Measurements from ENCODE around the gene MOB4. TPM values are rescaled to one million over a fixed set of nuclear protein-coding genes. Genes with fewer than 3 reads are reported as not detected.

Gene MOB4
- polyA plus RNA-seq, result 60.5 and 81.5 TPM in 2 replicates
- 93.0 and 105 TPM in 2 replicates for polyA minus RNA-seq

GRCh38 chr2:197515739-197516392 is at the start of gene MOB4:
Gene MOB4 (plus strand): TSS chr2:197516066. CDS start chr2:197516087, 21 bp downstream.
- Histone ChIP-seq H3K4me2 (ENCODE audit: low read length) (peak within 1 kb of the TSS; percentile 95), H3K79me2 (replicated peaks; ENCODE audit: insufficient read depth, low read length) (peaks cover 46% of the 10 kb centered on the region), H4K20me1 (ENCODE audit: insufficient read depth) (no peaks in the 10 kb centered on the region), H2AFZ (ENCODE audit: low read depth, low read length) (peak within 1 kb of the TSS; percentile 93), H3K4me3 (ENCODE audit: low read length) (peak within 1 kb of the TSS; percentile 99), H3K9me3 (ENCODE audit: low read length) (no peaks in the 10 kb centered on the region), H3K27ac (ENCODE audit: low read length) (peak within 1 kb of the TSS; percentile 92), H3F3A (ENCODE audit: insufficient read depth, low read length, poor library complexity, severe bottlenecking) (peaks cover 3% of the 10 kb centered on the region), H3K9ac (ENCODE audit: low read length) (peak within 1 kb of the TSS; percentile 98), H3K27me3 (ENCODE audit: insufficient read depth, low read depth, low read length) (no peaks in the 10 kb centered on the region), H3K9me2 (ENCODE audit: insufficient read depth, low read length) (no peaks in the 10 kb centered on the region), H3K36me3 (ENCODE audit: insufficient read depth, low read length) (no peaks in the 10 kb centered on the region)
- TF ChIP-seq MXI1 (conservative IDR thresholded peaks at IDR 0.05; ENCODE audit: poor library complexity, severe bottlenecking), result peak; percentile 93
- peak; percentile 99 for TF ChIP-seq EP300 (conservative IDR thresholded peaks at IDR 0.05; ENCODE audit: poor library complexity, severe bottlenecking)
- peak; percentile 87 for TF ChIP-seq TAF1 (IDR thresholded peaks at IDR 0.05; ENCODE audit: low read depth)
- TF ChIP-seq EZH2 (IDR thresholded peaks at IDR 0.05; ENCODE audit: borderline replicate concordance, insufficient read depth, low read length, poor library complexity, severe bottlenecking), result no peak
- peak; percentile 96 for TF ChIP-seq POLR2AphosphoS5 (IDR thresholded peaks at IDR 0.05)
- peak; percentile 28 for TF ChIP-seq CTCF (IDR thresholded peaks at IDR 0.05; ENCODE audit: poor library complexity, severe bottlenecking)
- TF ChIP-seq REST (IDR thresholded peaks at IDR 0.05; ENCODE audit: borderline replicate concordance), result peak; percentile 89
- TF ChIP-seq SMC3 (conservative IDR thresholded peaks at IDR 0.05; ENCODE audit: poor library complexity), result peak; percentile 48
- peak; percentile 54 for TF ChIP-seq RAD21 (conservative IDR thresholded peaks at IDR 0.05)

- H3K9me2 ChIP-seq (ENCODE audit: insufficient read depth, low read length), result no peaks in the 10 kb centered on the region
- no peaks in the 10 kb centered on the region for H3K79me2 ChIP-seq (replicated peaks; ENCODE audit: insufficient read depth, low read length)
- H3K9me3 ChIP-seq (ENCODE audit: low read length), result no peaks in the 10 kb centered on the region
- H3K4me2 ChIP-seq (ENCODE audit: low read length), result no peak overlapping the region
- no peak overlapping the region for H3K27ac ChIP-seq (ENCODE audit: low read length)
- H4K20me1 ChIP-seq (ENCODE audit: insufficient read depth), result no peaks in the 10 kb centered on the region
- H3K4me3 ChIP-seq (ENCODE audit: low read length), result no peak overlapping the region
- no peak overlapping the region for H3K9ac ChIP-seq (ENCODE audit: low read length)
- H3K36me3 ChIP-seq (ENCODE audit: insufficient read depth, low read length), result no peaks in the 10 kb centered on the region
- no peaks in the 10 kb centered on the region for H3F3A ChIP-seq (ENCODE audit: insufficient read depth, low read length, poor library complexity, severe bottlenecking)
- no peaks in the 10 kb centered on the region for H3K27me3 ChIP-seq (ENCODE audit: insufficient read depth, low read depth, low read length)
- TF ChIP-seq MXI1 (conservative IDR thresholded peaks at IDR 0.05; ENCODE audit: poor library complexity, severe bottlenecking) (no peak), SMC3 (conservative IDR thresholded peaks at IDR 0.05; ENCODE audit: poor library complexity) (no peak), RAD21 (conservative IDR thresholded peaks at IDR 0.05) (no peak), TAF1 (IDR thresholded peaks at IDR 0.05; ENCODE audit: low read depth) (no peak), REST (IDR thresholded peaks at IDR 0.05; ENCODE audit: borderline replicate concordance) (no peak), EZH2 (IDR thresholded peaks at IDR 0.05; ENCODE audit: borderline replicate concordance, insufficient read depth, low read length, poor library complexity, severe bottlenecking) (no peak), EP300 (conservative IDR thresholded peaks at IDR 0.05; ENCODE audit: poor library complexity, severe bottlenecking) (no peak), CTCF (IDR thresholded peaks at IDR 0.05; ENCODE audit: poor library complexity, severe bottlenecking) (no peak), POLR2AphosphoS5 (IDR thresholded peaks at IDR 0.05) (no peak)
- H2AFZ ChIP-seq (ENCODE audit: low read depth, low read length), result no peak overlapping the region
Observed at GRCh38 chr2:197472166-197472565, 43.7 kb upstream of the MOB4 start.
